Endothelial cell of umbilical vein (primary cell): ENCODE results near the gene GNPDA1.

Experiments used
- EZH2 ChIP-seq: IDR thresholded peaks from 2 replicates; pipeline ENCODE4 v1.6.1; 2012; ENCODE audit warnings: borderline replicate concordance, low read depth, mild to moderate bottlenecking, moderate library complexity, low read length, inconsistent platforms; ENCODE audit not compliant: severe bottlenecking
- MYC ChIP-seq: IDR thresholded peaks from one replicate; pipeline ENCODE4 v1.6.1; 2011; ENCODE audit warnings: mild to moderate bottlenecking, low read depth, low read length
- POLR2A ChIP-seq: IDR thresholded peaks from 2 replicates; pipeline ENCODE4 v1.6.1; 2012; ENCODE audit warnings: low read depth, mild to moderate bottlenecking, control low read depth, low read length
- POLR2AphosphoS5 ChIP-seq: IDR thresholded peaks from 2 replicates; pipeline ENCODE4 v1.6.1; 2012; ENCODE audit warnings: low read depth, mild to moderate bottlenecking, control low read depth, low read length, moderate library complexity; ENCODE audit not compliant: insufficient read depth
- TF ChIP-seq, protein P1 (sequence below), 2 donors: IDR thresholded peaks; 1 replicate in 1 of 2; 2 replicates in 1 of 2; pipeline ENCODE4 v1.5.1; 2011; ENCODE audit warnings: low read length in 2 of 2, mild to moderate bottlenecking in 2 of 2, moderate library complexity in 2 of 2, control low read depth in 1 of 2, inconsistent platforms in 1 of 2, low read depth in 1 of 2; ENCODE audit not compliant: insufficient read depth in 1 of 2; ENCODE audit errors: extremely low read depth in 1 of 2
- TF ChIP-seq, protein P2 (sequence below): IDR thresholded peaks from 2 replicates; pipeline ENCODE4 v1.6.1; 2011; ENCODE audit not compliant: insufficient read depth, insufficient read length

DNA sequence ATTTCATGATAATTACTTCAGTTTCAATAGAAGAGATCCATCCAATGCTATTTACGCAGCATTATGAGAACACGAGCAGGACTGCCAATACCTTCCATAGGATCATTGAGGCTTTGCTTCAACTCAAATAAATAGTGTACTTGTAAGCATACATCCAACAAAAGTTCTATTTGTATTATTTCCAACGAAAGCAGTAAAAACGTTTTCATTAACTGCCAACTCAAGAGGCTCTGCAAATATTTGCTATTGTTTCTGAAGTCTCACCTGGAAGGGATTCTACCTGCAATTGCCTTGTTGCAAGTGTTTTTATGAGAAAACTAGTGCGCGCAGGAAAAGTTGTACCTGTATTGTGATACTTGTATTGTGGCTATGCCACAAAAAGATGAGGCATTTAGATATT is 11.0 kb upstream of the GNPDA1 start:
- no peak for TF ChIP-seq POLR2A
- TF ChIP-seq, protein P1, sequence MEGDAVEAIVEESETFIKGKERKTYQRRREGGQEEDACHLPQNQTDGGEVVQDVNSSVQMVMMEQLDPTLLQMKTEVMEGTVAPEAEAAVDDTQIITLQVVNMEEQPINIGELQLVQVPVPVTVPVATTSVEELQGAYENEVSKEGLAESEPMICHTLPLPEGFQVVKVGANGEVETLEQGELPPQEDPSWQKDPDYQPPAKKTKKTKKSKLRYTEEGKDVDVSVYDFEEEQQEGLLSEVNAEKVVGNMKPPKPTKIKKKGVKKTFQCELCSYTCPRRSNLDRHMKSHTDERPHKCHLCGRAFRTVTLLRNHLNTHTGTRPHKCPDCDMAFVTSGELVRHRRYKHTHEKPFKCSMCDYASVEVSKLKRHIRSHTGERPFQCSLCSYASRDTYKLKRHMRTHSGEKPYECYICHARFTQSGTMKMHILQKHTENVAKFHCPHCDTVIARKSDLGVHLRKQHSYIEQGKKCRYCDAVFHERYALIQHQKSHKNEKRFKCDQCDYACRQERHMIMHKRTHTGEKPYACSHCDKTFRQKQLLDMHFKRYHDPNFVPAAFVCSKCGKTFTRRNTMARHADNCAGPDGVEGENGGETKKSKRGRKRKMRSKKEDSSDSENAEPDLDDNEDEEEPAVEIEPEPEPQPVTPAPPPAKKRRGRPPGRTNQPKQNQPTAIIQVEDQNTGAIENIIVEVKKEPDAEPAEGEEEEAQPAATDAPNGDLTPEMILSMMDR (IDR thresholded peaks at IDR 0.05; ENCODE audit: extremely low read depth in 1 of 2, insufficient read depth in 1 of 2, low read depth in 1 of 2, low read length in 2 of 2): no peak
- TF ChIP-seq, protein P2, sequence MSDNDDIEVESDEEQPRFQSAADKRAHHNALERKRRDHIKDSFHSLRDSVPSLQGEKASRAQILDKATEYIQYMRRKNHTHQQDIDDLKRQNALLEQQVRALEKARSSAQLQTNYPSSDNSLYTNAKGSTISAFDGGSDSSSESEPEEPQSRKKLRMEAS: no peak
- no peak for TF ChIP-seq EZH2
- TF ChIP-seq MYC: no peak
- TF ChIP-seq POLR2AphosphoS5: no peak
